K562 (cell line): ENCODE results near the gene RPN1. TPM values are rescaled to one million over a fixed set of nuclear protein-coding genes. Genes with fewer than 3 reads are reported as not detected.

ENCODE experiments used
- DMBX1 ChIP-seq: fragments of 250-450 bp; sonication (Bioruptor Pico); IDR thresholded peaks from 2 replicates; pipeline ENCODE4 v1.8.0; 2022; ENCODE audit warnings: inconsistent platforms, mild to moderate bottlenecking, moderate library complexity, borderline replicate concordance
- ETV1 ChIP-seq: fragments of 450-650 bp; conservative IDR thresholded peaks from 2 replicates; pipeline ENCODE4 v1.6.1; 2016; ENCODE audit warnings: missing genetic modification characterization, control low read depth, low read depth, missing compliant biosample characterization
- FOSL1 ChIP-seq: fragments of 200-800 bp; sonication (Bioruptor generic); conservative IDR thresholded peaks from 2 replicates; pipeline ENCODE4 v1.6.1; 2016; ENCODE audit warnings: missing genetic modification characterization, missing compliant biosample characterization
- GABPA ChIP-seq: fragments of 200-800 bp; sonication (Bioruptor generic); conservative IDR thresholded peaks from 2 replicates; pipeline ENCODE4 v1.6.1; 2016; ENCODE audit warnings: low read depth, missing genetic modification characterization, missing compliant biosample characterization
- GATA2 ChIP-seq: sonication (generic); formaldehyde crosslinking; IDR thresholded peaks from 2 replicates; pipeline ENCODE4 v1.4.0; 2020; ENCODE audit warnings: mild to moderate bottlenecking, missing genetic modification reagents
- NCOA1 ChIP-seq: fragments of 450-650 bp; IDR thresholded peaks from 2 replicates; pipeline ENCODE4 v1.6.1; 2016; ENCODE audit warnings: low read depth
- NR4A1 ChIP-seq, 2 experiments: fragments of 250-450 bp in 1 of 2; fragments of 450-650 bp in 1 of 2; sonication (Bioruptor Pico) in 1 of 2; IDR thresholded peaks; 2 replicates each; pipeline versions ENCODE4 v1.4.0 to v1.6.1; 2016 to 2020; ENCODE audit warnings: mild to moderate bottlenecking in 2 of 2, missing compliant biosample characterization in 1 of 2, missing genetic modification characterization in 1 of 2, moderate library complexity in 1 of 2
- SP2 ChIP-seq: IDR thresholded peaks from 2 replicates; pipeline ENCODE4 v1.6.1; 2011; ENCODE audit warnings: mild to moderate bottlenecking, low read depth, low read length, moderate library complexity; ENCODE audit not compliant: poor library complexity, severe bottlenecking; ENCODE audit errors: extremely low read depth
- SREBF1 ChIP-seq: fragments of 150-350 bp; IDR thresholded peaks from 2 replicates; pipeline ENCODE4 v1.6.1; 2014; ENCODE audit warnings: antibody characterized with exemption, low read depth, low read length, borderline replicate concordance
- SRSF1 ChIP-seq: fragments of 200-400 bp; formaldehyde crosslinking; IDR thresholded peaks from 2 replicates; pipeline ENCODE4 v1.6.1; 2017; ENCODE audit warnings: mild to moderate bottlenecking, low read depth, low read length, moderate library complexity
- SRSF9 ChIP-seq: fragments of 200-400 bp; formaldehyde crosslinking; IDR thresholded peaks from 2 replicates; pipeline ENCODE4 v1.6.1; 2017; ENCODE audit warnings: low read depth, low read length, borderline replicate concordance
- TARDBP ChIP-seq: fragments of 450-650 bp; IDR thresholded peaks from 2 replicates; pipeline ENCODE4 v1.6.1; 2016
- ZNF24 ChIP-seq: fragments of 450-650 bp; IDR thresholded peaks from 2 replicates; pipeline ENCODE4 v1.6.1; 2016
- polyA plus RNA-seq, 8 experiments: library from polyadenylated mRNA; depleted of rRNA in 4 of 8; stranded (reverse) in 5 of 8; unstranded in 3 of 8; fragments of >200 nt; fragmentation: Nextera tagmentation in 2 of 8; fragmentation: Illumina TruSeq in 1 of 8; extraction: Ambion mirVana in 2 of 8; extraction: Trizol in 1 of 8; gene quantifications; 2 replicates each; pipeline versions ENCODE4 v1.2.1 to v1.2.3, GENCODE V29; 2011 to 2014; ENCODE audit warnings: inconsistent platforms in 1 of 8, missing spikeins in 1 of 8
- total RNA-seq, 7 experiments: library from RNA; depleted of rRNA in 6 of 7; stranded (reverse); fragments of >200 nt in 6 of 7; fragmentation: Illumina TruSeq in 2 of 7; extraction: Trizol in 2 of 7; gene quantifications; 2 replicates each; pipeline versions ENCODE4 v1.2.1 to v1.2.3, GENCODE V29; 2011 to 2021; ENCODE audit warnings: low replicate concordance in 1 of 7
- TF ChIP-seq, protein P1 (sequence below): sonication (generic); formaldehyde crosslinking; IDR thresholded peaks from 2 replicates; pipeline ENCODE4 v1.8.0; 2022; ENCODE audit warnings: missing genetic modification reagents, mild to moderate bottlenecking, borderline replicate concordance
- TF ChIP-seq, protein P2 (sequence below): fragments of 200-800 bp; sonication (Bioruptor generic); IDR thresholded peaks from 2 replicates; pipeline ENCODE4 v1.6.1; 2017; ENCODE audit warnings: missing genetic modification characterization, missing compliant biosample characterization
- TF ChIP-seq, protein P3 (sequence below): IDR thresholded peaks from 3 replicates; pipeline ENCODE4 v1.6.1; 2011; ENCODE audit warnings: borderline replicate concordance, mild to moderate bottlenecking, moderate library complexity; ENCODE audit not compliant: insufficient read length; ENCODE audit errors: extremely low read depth
- TF ChIP-seq, protein P4 (sequence below): sonication (generic); formaldehyde crosslinking; IDR thresholded peaks from 2 replicates; pipeline ENCODE4 v1.8.1; 2023; ENCODE audit warnings: mild to moderate bottlenecking, missing genetic modification reagents
- TF ChIP-seq, protein P5 (sequence below): fragments of 450-650 bp; formaldehyde crosslinking; IDR thresholded peaks from 2 replicates; pipeline ENCODE4 v1.4.0; 2020; ENCODE audit warnings: mild to moderate bottlenecking, moderate library complexity

Gene RPN1
- total and polyA plus RNA-seq, 9 of the 15 experiments (the other 6 are each of a cell fraction or from before 2014, with no cell fraction given) = 39.5 to 300 (median 148) TPM

DNA sequence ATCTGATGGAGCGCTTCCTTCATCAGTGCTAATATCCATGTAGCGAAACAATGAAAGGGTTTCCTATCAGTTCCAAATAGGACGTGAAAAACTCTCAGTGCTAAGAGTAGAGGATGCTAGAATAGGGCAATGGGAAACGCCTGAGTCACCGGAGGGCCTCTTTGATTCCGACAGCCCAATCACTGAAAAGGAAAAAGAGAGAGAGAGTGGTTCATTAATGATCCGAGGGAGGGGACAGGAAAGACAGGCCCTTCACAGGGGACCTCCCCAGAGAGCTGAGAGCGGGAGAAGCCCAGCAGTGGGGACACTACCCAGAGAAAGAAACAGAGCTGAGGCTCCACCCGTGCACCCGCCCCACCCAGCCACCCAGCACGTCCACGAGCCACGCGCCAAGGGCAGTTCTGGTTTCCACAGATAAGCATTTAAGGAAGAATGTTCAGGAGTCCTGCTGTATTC, 76.9 kb downstream of the RPN1 start (continued):
- TF ChIP-seq, protein P1, sequence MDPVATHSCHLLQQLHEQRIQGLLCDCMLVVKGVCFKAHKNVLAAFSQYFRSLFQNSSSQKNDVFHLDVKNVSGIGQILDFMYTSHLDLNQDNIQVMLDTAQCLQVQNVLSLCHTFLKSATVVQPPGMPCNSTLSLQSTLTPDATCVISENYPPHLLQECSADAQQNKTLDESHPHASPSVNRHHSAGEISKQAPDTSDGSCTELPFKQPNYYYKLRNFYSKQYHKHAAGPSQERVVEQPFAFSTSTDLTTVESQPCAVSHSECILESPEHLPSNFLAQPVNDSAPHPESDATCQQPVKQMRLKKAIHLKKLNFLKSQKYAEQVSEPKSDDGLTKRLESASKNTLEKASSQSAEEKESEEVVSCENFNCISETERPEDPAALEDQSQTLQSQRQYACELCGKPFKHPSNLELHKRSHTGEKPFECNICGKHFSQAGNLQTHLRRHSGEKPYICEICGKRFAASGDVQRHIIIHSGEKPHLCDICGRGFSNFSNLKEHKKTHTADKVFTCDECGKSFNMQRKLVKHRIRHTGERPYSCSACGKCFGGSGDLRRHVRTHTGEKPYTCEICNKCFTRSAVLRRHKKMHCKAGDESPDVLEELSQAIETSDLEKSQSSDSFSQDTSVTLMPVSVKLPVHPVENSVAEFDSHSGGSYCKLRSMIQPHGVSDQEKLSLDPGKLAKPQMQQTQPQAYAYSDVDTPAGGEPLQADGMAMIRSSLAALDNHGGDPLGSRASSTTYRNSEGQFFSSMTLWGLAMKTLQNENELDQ (CRISPR knock-in tag) = no peak
- TF ChIP-seq GABPA (no peak), ZNF24 (no peak), FOSL1 (0 out of 2 replicates have a peak, but pooled peaks have one; percentile 30), NCOA1 (no peak), SREBF1 (no peak), SP2 (no peak), DMBX1 (CRISPR knock-in tag) (no peak), GATA2 (no peak; the same call in 1 of the 2 replicates), SRSF1 (no peak), NR4A1 (CRISPR knock-in tag; IDR thresholded peaks at IDR 0.05) (no peak), NR4A1 (tag; IDR thresholded peaks at IDR 0.05) (no peak), TARDBP (no peak), SRSF9 (no peak), ETV1 (tag) (no peak)
- TF ChIP-seq, protein P2, sequence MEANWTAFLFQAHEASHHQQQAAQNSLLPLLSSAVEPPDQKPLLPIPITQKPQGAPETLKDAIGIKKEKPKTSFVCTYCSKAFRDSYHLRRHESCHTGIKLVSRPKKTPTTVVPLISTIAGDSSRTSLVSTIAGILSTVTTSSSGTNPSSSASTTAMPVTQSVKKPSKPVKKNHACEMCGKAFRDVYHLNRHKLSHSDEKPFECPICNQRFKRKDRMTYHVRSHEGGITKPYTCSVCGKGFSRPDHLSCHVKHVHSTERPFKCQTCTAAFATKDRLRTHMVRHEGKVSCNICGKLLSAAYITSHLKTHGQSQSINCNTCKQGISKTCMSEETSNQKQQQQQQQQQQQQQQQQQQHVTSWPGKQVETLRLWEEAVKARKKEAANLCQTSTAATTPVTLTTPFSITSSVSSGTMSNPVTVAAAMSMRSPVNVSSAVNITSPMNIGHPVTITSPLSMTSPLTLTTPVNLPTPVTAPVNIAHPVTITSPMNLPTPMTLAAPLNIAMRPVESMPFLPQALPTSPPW = peak; percentile 56; the same call in 1 of the 2 replicates
- TF ChIP-seq, protein P3, sequence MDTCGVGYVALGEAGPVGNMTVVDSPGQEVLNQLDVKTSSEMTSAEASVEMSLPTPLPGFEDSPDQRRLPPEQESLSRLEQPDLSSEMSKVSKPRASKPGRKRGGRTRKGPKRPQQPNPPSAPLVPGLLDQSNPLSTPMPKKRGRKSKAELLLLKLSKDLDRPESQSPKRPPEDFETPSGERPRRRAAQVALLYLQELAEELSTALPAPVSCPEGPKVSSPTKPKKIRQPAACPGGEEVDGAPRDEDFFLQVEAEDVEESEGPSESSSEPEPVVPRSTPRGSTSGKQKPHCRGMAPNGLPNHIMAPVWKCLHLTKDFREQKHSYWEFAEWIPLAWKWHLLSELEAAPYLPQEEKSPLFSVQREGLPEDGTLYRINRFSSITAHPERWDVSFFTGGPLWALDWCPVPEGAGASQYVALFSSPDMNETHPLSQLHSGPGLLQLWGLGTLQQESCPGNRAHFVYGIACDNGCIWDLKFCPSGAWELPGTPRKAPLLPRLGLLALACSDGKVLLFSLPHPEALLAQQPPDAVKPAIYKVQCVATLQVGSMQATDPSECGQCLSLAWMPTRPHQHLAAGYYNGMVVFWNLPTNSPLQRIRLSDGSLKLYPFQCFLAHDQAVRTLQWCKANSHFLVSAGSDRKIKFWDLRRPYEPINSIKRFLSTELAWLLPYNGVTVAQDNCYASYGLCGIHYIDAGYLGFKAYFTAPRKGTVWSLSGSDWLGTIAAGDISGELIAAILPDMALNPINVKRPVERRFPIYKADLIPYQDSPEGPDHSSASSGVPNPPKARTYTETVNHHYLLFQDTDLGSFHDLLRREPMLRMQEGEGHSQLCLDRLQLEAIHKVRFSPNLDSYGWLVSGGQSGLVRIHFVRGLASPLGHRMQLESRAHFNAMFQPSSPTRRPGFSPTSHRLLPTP = no peak
- TF ChIP-seq, protein P4, sequence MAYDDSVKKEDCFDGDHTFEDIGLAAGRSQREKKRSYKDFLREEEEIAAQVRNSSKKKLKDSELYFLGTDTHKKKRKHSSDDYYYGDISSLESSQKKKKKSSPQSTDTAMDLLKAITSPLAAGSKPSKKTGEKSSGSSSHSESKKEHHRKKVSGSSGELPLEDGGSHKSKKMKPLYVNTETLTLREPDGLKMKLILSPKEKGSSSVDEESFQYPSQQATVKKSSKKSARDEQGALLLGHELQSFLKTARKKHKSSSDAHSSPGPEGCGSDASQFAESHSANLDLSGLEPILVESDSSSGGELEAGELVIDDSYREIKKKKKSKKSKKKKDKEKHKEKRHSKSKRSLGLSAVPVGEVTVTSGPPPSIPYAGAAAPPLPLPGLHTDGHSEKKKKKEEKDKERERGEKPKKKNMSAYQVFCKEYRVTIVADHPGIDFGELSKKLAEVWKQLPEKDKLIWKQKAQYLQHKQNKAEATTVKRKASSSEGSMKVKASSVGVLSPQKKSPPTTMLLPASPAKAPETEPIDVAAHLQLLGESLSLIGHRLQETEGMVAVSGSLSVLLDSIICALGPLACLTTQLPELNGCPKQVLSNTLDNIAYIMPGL (CRISPR knock-in tag) = no peak
- TF ChIP-seq, protein P5, sequence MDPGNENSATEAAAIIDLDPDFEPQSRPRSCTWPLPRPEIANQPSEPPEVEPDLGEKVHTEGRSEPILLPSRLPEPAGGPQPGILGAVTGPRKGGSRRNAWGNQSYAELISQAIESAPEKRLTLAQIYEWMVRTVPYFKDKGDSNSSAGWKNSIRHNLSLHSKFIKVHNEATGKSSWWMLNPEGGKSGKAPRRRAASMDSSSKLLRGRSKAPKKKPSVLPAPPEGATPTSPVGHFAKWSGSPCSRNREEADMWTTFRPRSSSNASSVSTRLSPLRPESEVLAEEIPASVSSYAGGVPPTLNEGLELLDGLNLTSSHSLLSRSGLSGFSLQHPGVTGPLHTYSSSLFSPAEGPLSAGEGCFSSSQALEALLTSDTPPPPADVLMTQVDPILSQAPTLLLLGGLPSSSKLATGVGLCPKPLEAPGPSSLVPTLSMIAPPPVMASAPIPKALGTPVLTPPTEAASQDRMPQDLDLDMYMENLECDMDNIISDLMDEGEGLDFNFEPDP (CRISPR knock-in tag) = no peak
